Uterus (tissue), 2 donors: Measurements from ENCODE around the gene SLC35A4.

ENCODE experiments used
- CTCF ChIP-seq, 4 experiments: fragments of 200-600 bp in 2 of 4; fragments of 450-650 bp in 2 of 4; sonication (generic) in 2 of 4; IDR thresholded peaks; one replicate each; pipeline ENCODE4 v1.5.1; 2016 to 2019; ENCODE audit warnings: antibody characterized with exemption in 4 of 4, mild to moderate bottlenecking in 2 of 4, moderate library complexity in 1 of 4
- POLR2A ChIP-seq, 2 donors: fragments of 450-650 bp; IDR thresholded peaks; one replicate each; pipeline ENCODE4 v1.6.1; 2016; ENCODE audit warnings: antibody characterized with exemption in 2 of 2, mild to moderate bottlenecking in 1 of 2, moderate library complexity in 1 of 2

- no peak for TF ChIP-seq CTCF (IDR thresholded peaks at IDR 0.05)
- TF ChIP-seq POLR2A (IDR thresholded peaks at IDR 0.05): no peak
These were observed 2.7 kb upstream of the SLC35A4 start for GRCh38 chr5:140561753-140562523.
